ENCODE measurements around the gene PCYT1A.

Gene PCYT1A

DNA sequence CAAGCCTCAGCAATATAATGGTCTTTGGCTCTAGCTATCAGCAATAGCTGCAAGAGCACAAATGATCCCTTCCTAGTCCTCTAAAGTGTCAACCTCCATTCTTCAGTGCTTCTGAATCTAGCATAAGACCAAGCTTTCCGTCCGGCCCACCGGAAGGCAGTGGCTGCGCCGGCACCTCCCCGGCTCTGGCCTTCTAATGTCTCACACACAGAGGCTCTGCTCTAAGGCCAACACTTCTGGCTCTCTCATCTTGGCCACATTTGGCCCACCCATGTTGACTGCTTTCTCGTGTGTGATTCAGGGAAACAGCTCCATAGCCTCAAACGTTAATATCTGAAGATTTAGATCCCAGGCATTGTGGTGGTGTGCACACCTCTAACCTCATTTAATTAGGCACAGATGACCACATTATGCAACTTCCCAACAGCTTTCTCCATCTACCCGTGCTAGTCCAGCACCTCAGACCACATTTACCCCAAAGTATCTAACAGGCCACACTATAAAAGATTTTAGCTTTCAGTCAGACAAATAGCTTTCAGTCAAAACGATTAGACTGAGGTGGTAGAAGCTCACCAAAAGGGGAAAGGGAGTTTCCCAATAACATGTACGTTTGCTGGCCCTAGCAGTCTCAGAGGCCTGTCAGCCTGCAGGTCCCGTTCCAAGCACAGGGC, 51.9 kb downstream of the PCYT1A start:
- no peak for DNase-seq

DNA sequence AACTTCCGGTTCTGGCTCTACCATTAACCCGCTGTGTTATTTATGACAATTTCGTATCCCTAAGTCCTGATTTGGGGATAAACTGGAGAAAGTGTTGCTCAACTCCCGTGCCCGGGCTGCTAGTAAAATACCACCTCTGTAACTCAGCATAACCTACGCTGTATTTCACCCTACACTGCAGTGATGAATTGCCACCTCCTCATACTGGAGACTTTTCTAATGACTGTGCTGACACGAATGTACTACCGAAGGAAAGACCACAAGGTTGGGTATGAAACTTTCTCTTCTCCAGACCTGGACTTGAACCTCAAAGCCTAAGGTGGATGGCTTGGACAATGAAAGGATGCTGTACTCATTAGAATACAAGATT, 54.7 kb downstream of the PCYT1A start:
- DNase-seq: no peak

DNA sequence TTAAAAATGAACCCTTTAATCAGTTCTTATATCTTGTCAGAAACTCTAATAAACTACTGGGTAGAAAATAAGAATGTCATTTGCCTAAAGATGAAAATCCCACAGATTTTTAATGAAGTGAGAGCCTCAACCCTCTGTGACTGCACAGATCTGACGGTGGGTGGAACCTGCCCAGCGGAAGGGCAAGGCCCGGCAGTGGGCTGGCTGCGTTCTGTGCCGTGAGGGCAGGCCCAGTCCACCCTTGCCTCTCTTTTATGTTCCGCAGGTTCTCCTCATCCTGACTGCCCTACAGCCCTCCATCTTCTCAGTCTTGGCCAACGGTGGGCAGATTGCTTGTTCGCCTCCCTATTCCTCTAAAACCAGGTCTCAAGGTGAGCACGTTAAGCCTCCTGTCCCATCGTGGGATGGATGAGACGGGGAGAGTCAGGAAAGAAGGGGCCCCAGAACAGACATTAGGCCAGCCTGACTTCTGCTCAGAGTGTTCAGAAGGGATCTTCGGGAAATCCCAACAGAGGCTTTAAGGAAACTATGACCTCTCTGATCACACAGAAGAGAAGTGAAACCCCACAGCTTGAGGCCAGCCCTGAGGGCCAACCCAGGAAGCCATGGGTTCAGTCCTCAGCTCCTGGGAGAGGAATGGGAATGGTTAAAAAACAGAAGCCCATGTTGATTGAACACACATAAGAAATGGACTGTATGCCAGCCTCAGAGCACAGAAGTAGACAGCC, 55.2 kb downstream of the PCYT1A start:
- DNase-seq: no peak

DNA sequence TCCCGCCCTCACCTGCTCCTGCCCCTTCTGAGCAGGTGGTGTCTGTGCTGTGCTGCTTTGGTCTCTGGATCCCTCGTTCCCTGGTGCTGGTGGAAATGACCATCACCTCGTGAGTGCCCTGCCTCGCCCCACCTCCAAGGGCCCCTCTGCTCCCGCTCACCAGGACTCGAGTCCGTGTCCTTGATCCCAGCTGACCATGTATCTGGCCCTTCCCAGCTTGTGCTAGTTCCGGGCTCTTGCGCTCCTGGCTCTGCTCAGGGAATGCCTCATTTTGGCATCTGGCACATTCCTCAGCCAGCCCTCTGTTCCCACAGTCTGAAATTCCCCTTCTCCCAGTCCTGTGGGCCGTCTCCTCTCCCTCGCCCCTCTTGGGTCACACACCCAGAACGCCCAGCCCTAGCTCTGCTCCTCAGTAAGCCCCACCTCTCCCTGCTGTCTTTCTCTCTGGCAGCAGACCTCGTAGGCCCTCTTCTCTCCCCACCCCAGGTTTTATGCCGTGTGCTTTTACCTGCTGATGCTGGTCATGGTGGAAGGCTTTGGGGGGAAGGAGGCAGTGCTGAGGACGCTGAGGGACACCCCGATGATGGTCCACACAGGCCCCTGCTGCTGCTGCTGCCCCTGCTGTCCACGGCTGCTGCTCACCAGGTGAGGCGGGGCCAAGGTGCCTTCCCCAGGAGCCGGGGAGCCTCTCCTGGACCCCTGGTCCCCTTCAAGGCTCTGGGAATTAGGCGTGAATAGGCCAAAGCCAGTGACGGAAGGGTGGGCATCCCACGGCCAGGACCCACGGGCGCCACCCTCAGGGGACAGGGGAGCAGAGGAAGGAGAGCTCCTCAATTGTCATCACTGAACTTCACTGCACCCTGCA, 59.7 kb downstream of the PCYT1A start:
- no peak for DNase-seq

DNA sequence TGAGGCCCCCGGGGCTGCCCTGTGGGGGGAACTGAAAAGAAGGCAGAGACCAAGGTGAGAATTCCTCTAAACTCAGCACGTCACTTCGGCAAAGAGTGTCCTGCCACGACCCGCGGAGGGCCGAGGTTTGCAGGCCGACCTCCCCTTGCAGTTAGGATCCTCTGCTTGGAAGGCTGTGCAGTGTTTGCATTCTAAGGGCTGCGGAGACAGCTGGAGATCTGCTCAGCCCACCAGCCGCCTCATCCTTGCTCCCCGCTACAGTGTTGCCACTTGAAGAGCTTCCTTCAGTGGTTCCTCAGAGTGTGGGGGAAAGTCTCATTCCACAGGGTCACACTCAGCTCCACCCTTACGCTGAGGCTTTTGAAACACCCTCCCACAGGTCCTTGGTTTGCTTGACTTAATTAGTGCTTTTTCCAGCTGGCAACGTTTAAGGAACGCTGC, 60.4 kb downstream of the PCYT1A start:
- DNase-seq: no peak

DNA sequence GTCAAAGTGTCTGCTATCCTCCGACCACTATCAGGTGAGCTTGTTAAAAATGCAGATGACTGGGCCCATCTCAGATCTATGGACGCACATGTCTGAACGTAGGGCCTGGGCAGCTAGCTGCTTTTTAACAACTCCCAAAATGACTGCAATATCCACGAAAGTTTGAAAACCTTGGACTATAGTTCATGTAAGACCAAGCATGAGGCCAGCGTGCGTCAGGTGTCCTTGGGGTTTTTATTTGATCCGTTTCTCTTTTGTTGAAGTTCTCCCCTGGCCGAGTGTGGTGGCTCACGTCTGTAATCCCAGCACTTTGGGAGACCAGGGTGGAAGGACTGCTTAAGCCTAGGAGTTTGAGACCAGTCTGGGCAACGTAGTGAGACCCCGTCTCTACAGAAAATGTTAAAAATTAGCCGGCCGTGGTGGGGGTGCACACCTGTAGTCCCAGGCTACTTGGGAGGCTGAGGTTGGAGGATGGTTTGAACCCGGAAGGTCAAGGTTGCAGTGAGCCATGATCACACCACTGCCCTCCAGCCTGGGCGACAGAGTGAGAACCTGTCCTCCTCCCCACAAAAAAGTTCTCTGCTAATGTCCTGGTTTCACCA, 61.7 kb downstream of the PCYT1A start:
- DNase-seq: no peak

DNA sequence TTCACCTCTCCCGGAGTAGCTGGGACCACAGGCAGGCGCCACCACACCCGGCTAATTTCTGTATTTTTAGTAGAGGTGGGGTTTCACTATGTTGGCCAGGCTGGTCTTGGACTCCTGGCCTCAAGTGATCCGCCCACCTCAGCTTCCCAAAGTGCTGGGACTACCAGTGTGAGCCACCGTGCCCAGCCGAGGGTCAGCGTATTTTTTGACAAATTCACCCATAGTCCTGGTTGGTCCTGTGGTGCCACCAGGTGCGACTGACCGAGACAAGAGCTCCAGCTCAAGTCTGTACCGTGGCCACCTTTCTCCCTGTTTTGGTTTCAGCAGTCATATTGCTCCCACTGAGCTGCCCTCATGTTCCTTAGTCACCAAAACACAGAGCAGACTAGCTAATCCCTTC, 62.4 kb downstream of the PCYT1A start:
- DNase-seq: no peak

DNA sequence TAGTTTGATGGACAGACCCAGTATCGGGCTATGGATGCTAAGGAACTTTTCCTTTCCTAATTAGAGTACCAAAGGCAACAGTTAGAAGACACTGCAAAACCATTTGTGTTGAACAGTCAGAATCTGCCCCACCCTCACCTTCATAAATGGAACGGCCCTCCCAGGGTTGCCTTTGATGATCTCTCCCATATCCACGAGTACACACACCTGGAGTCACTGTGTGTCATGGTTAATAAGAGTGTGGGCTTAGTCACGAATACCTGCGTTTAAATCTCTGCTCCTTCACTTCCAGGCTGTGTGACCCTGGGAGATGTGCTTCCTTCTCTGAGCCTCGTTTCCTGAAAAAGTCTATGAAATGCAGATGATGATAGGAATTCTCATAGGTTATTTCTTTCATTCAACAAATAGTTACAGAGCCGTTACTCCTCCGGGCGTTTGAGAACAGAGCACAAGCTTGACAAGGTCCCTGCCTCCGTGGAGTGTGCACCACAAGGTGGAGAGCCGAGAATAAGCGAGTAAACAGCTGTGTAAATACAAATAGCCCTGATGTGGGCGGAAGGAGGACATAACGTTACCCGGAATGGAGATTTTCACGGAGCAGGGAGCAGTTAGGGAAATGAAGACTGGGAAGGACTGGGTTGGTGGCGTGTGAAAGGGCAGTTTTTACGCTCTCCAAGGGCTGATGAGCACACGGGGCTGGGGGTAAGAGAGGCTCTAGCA, 64.5 kb downstream of the PCYT1A start:
- no peak for DNase-seq

DNA sequence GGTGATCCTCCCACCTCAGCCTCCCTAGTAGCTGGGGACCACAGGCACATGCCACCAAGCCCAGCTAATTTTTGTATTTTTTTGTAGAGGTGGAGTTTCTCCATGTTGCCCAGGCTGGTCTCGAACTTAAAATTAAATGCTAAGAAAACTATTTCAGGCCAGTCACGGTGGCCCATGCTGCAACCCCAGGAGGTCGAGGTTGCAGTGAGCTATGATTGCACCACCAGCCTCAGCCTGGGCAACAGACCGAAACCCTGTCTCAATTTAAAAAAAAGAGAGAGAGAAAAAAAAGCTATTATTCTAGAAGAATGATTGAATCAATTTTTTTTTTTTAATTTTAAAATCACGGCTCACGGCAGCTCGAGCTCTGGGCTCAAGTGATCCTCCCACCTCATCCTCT, 66.5 kb downstream of the PCYT1A start:
- no peak for DNase-seq

DNA sequence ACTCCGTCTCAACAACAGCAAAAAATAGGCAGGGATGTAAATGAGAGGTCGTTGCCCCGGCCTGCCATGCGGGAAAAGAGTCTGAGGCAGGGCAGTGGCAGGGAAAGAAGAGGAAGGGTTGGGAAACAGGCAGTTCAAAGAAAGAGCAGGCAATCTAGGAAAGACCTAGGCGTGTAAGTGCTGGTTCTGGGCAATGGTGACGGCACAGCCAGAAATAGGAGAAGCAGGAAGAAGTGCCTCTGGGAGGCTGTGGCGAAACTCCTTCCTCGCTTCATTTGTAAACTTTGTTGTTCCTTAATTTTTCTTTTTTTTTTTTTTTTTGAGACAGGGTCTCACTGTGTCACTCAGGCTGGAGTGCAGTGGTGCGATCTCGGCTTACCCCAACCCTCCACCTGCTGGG, 66.9 kb downstream of the PCYT1A start:
- no peak for DNase-seq

DNA sequence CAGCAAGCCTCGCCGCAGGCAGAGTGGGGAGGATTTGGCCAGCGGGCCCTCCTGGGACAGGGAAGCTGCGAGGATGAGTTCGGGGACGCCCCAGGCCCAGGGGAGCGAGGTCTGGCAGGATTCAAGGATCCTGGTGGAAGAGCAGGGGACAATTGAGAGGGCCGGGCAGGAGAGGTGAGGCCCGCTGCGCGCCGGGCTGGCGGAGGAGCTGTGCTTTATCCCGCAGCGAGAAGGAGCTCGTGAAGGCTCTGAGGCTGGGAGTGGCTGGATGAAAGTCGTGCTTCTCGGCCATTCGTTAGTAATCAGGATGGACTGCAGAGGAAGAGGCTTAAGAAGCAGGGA, 67.6 kb downstream of the PCYT1A start:
- DNase-seq: no peak

DNA sequence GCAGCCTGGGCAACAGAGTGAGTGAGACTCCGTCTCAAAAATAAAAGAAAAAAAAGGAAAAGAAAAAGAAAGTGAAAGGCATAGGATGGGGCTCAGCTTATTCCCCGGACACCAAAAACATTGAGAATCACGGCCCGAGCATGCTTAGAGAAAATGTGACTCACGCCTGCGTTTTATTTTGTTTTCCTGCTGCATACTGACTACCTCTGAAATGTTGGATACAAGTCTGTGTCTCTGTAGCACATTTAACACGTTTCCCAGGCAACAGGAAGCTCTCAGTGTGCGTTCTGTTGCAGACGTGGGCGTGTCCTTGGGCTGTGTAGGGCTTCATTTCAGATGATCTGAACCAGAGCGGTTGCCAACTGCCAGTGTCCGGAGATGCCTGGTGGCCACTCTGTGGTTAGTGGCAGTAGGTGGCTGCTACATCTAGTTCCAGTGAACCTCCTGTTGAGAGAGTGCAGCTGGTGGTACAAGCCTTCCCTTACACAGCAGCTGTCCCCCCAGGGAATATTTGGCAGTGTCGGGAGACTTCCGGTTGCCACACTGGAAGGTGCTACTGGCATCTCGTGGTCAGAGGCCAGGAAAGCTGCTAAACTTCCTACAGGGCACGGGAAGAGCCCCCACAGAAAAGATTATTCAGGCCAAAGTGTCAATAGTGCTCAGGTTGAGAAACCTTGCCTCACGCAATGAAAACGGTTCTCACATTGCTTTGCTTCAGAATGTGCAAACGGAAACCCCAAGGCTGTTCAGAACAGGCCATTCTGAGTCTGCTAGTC, 68.1 kb downstream of the PCYT1A start:
- peak; percentile 47 for DNase-seq

DNA sequence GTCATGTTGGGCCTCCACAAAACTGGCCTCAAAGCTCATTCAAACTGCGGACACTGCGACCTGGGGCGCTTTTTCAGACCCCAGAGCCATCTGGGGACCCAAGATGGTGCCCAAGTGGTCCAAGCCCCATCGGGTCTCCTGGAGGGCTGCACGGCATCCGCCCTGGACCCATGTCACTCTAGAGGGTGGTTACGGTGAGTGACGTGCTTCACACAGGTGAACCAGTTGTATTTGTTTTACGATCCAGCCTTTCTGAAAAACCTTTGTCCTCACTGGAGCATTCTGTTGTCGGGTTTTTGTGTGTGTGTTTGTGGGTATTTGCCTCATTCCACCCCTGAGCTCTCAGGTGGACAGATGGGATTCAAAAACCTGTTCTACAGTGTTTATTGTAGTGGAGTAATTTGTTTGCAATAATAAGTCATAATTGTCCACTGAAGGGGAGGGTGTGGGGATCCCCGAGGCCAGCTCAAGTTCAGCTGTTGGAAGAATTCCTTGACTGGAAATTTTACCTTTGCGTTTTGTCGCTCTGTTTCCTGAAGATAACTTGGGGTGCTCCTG, 69.3 kb downstream of the PCYT1A start:
- no peak for DNase-seq

DNA sequence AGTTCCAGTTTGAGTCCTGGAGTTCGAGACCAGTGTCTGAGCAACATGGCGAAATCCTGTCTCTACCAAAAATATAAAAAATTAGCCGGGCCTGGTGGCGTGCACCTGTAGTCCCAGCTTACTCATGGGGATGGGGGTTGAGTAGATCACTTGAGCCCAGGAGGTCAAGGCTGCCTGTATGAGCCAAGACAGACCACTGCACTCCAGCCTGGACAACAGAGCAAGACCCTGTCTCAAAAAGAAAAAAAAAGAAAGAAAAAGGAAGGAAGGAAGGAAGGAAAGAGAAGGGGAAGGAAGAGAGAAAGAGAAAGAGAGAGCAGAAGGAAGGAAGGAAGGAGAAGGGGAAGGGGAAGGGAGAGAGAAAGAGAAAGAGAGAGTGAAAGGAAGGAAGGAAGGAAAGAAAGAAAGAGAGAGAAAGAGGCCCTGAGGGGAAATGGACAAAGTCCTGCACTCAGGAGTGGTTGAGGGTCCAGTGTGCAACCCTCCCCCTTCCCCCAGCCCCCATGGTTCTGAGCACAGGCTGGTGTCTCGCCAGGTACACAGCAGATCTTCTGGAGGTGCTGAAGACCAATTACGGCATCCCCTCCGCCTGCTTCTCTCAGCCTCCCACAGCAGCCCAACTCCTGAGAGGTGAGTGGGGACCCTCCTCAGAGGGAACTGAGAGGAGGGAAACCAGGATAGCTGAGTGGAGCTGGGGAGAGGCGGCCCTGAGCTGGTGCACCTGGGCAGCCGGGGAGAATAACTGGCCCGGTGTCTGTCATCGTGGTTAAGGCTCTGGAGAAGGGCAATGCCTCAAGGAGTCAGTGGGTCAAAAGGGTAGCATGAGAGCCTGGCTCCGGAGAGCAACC, 70.0 kb downstream of the PCYT1A start:
- DNase-seq: no peak

DNA sequence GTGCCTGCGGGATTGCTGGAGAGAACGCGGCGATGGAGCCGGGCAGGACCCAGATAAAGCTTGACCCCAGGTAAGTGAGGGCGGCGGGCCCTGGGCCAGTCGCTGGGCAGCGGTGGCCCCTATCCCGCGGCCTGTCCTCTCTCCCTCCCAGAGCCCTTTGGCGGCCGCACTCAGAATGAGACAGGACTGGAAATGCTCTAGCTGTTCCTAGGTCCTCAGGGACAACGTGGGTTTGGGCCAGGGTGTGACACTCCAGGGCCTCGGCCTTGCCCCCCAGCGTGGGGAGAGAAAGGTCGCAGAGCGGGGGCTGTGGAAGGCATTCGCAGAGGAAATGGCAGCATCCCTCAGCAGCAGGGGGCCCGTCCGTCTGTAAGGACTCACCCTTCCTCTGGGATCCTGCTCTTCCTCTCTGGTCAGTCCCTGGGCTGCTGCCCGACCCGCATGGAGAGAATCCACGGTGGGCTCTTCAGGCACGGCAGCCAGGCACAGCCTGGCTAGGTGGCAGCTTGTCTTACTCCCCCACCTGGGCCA, 70.8 kb downstream of the PCYT1A start:
- no peak for DNase-seq

DNA sequence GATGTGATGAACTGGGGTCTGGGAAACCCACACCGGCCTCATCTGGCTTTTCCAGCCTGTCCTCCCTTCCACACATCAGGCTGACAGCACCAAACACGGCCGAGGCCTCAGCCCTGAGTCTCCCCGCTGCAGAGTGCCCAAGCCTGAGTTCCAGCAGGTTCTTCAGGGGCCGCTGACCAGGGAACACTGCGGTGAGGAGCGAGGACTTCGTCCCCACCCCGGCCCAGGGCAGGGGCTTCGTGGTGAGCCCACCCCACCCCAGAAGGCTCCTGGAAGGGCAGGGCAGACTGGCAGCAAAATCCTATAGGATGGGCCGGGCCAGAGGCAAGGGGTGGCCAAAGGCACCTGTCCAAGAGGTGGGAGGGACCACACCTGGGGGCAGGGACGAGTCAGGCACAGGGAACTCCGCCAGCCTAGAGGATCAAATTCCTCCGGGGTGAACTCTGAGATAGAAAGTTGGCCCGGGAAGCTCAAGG, 71.4 kb downstream of the PCYT1A start, which contains the start of gene SLC51A:
SLC51A (plus strand) TSS at position 446 of the 476 bp plus-strand sequence. CDS start 179 bp downstream, outside the sequence.
- DNase-seq: no peak

DNA sequence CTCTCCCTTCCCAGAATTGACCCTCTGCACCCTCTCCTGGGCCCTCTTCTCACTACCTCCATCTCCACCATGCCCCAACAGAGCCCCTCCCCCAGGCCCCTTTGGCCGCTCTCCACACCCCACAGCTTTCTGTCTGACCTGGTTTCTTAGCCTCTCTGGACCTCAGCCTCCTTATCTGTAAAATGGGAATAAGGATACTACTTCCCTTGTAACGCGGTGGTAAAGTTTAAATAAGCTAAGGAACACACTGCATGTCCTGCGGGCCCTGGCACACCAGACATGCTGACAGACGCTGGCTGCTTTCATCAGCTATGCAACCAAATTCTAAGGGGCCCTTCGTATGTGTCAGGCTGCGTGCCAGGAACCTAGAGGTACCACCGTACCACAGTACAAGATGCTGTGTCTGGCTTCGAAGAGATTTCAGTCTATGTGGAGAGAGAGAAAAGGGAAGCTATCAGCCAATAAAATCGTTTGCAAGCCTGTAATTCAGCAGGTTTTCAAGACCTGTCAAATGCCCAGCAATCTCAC, 72.0 kb downstream of the PCYT1A start:
- no peak for DNase-seq

DNA sequence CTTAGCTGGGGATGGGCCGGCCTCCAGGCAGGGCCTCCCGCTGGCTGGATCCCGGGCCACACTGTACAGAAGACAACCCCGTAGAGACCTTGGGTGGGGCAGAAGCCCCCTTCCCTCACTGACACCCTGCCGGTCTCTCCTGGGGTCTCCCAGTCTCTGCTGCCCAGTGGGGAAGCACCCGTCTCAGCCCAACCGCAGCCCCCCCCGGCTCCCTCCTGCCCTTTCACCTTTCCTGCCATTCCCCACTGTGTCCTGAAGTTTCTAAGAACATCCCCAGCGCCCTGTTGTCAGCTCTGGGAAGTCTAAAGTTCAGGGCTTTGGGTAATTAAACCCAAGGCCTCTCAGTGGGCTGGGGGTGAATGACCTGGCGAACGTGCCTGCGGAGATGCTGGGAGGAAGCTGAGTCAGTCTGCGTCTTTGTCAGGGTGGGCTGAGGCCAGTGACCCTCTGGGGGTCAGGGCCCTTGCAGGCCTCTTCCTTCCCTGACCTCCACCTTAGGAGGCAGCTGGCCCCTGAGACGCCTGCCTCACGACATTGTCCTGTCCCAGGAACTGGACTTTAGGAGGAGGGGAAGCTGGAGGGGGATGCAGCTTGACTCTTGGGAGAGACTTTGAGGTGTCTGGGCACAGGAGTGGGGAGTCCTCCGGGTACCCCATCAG, 72.6 kb downstream of the PCYT1A start:
- DNase-seq: no peak

Measured in stimulated activated CD4-positive, alpha-beta T cell treated with anti-CD3 and anti-CD28 coated beads, Interleukin-2, amount 100 ng/mL, for 48 hours (primary cell).